ENCODE results near the gene NABP1. TPM values are rescaled to one million over a fixed set of nuclear protein-coding genes. Genes with fewer than 3 reads are reported as not detected.

The NABP1 gene
- total RNA-seq, 1 donor, result 74.7 TPM

DNA sequence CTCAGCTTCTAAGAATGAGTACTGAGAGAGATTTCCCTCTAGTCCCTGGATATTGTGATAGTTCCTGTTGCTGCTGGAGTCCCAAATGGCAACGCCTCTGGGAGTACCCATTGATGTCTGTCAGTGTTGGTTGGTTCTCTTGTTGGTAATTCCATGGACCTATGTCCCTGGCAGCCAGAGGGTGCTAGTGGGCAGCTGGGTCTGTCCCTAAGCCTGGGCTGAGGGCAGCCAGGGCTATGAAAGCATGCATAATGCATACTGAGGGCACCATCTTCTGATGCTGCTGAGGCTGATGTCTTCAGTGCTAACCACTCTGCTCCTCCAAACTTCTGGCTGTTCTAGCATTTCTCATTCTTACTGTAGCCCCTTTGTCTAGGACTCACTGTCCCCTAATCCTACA, 35.9 kb downstream of the NABP1 start:
- TF ChIP-seq, protein P1, sequence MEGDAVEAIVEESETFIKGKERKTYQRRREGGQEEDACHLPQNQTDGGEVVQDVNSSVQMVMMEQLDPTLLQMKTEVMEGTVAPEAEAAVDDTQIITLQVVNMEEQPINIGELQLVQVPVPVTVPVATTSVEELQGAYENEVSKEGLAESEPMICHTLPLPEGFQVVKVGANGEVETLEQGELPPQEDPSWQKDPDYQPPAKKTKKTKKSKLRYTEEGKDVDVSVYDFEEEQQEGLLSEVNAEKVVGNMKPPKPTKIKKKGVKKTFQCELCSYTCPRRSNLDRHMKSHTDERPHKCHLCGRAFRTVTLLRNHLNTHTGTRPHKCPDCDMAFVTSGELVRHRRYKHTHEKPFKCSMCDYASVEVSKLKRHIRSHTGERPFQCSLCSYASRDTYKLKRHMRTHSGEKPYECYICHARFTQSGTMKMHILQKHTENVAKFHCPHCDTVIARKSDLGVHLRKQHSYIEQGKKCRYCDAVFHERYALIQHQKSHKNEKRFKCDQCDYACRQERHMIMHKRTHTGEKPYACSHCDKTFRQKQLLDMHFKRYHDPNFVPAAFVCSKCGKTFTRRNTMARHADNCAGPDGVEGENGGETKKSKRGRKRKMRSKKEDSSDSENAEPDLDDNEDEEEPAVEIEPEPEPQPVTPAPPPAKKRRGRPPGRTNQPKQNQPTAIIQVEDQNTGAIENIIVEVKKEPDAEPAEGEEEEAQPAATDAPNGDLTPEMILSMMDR (IDR thresholded peaks at IDR 0.05; ENCODE audit: insufficient read depth, low read length), result no peak
- H3K4me3 ChIP-seq (ENCODE audit: low read depth, low read length), result no peak overlapping the region
- no peak for DNase-seq (ENCODE audit: low read depth)

DNA sequence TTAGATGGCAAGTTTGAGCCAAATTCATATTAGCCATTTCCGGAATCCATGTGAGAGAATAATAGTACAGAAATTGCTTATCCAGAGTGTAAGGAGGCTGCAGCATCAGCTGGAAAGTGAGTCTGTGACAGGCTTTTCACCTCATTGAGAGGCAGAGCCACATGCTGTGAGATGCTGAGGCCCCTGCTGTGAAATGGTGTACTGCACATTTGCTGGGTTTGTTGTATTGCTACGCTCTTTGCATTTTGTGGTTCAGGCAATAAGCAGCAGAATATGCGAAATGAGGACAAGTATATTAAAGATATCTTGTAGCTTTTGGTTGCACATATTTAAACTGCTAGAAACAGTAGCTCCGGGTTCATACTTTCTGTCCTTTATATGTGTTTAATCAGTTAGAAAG, 37.0 kb downstream of the NABP1 start:
- no peak for DNase-seq (ENCODE audit: low read depth)
- no peak overlapping the region for H3K4me3 ChIP-seq (ENCODE audit: low read depth, low read length)
- TF ChIP-seq, protein P1 (IDR thresholded peaks at IDR 0.05; ENCODE audit: insufficient read depth, low read length), result no peak

DNA sequence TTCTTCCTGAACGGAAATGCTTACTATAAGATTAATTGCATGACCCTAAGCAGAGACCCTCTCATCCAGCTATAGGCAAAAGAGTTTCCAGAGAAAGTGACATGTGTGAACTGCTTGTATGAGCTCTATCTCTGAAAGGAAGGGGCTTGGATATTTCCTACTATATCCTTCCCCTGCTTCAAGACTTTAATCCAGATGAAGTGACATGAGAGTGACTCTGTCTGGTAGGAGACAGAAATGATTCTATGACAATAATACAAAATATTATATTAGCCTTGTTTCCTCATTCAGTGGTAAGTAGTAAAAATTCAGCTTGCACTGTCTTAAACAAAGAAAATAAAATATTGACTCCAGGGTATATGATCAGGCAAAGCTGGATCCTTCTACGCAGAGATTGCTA, 37.5 kb downstream of the NABP1 start:
- no peak for DNase-seq (ENCODE audit: low read depth)
- TF ChIP-seq, protein P1 (IDR thresholded peaks at IDR 0.05; ENCODE audit: insufficient read depth, low read length), result no peak
- no peak overlapping the region for H3K4me3 ChIP-seq (ENCODE audit: low read depth, low read length)

DNA sequence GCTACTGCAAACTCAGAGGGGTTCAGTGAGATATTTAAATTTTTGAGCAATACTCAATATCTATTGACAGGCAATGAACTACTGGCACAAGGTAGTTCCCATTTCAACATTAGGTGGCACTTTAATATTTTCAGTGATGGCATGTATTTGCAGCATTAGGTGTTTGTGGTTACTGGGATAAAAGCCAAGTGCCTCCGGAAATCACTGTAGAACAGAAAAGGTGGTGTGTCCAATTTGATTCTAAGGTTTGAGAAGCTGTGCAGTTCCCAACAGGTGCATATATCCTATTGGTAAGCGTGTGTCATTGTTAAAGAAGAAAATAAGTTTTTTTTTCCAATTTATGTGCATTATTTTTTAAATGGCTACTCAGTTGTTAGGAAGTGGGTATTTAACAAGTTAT, 41.3 kb downstream of the NABP1 start:
- H3K4me3 ChIP-seq (ENCODE audit: low read depth, low read length), result no peak overlapping the region
- TF ChIP-seq, protein P1 (IDR thresholded peaks at IDR 0.05; ENCODE audit: insufficient read depth, low read length), result no peak
- no peak for DNase-seq (ENCODE audit: low read depth)

GRCh38 chr2:191719938-191720337, 42.0 kb downstream of the NABP1 start:
- DNase-seq (ENCODE audit: low read depth), result no peak
- TF ChIP-seq, protein P1 (IDR thresholded peaks at IDR 0.05; ENCODE audit: insufficient read depth, low read length), result no peak
- no peak overlapping the region for H3K4me3 ChIP-seq (ENCODE audit: low read depth, low read length)

- TF ChIP-seq, protein P1 (IDR thresholded peaks at IDR 0.05; ENCODE audit: insufficient read depth, low read length), result no peak
- DNase-seq (ENCODE audit: low read depth), result no peak
- no peak overlapping the region for H3K4me3 ChIP-seq (ENCODE audit: low read depth, low read length)
Measured at GRCh38 chr2:191721331-191721730, 43.4 kb downstream of the NABP1 start.

- DNase-seq (ENCODE audit: low read depth), result no peak
- no peak overlapping the region for H3K4me3 ChIP-seq (ENCODE audit: low read depth, low read length)
- TF ChIP-seq, protein P1 (IDR thresholded peaks at IDR 0.05; ENCODE audit: insufficient read depth, low read length), result no peak
Measured at GRCh38 chr2:191724015-191724414, 46.1 kb downstream of the NABP1 start.
